ENCODE data around the gene GADL1.

Gene GADL1

DNA sequence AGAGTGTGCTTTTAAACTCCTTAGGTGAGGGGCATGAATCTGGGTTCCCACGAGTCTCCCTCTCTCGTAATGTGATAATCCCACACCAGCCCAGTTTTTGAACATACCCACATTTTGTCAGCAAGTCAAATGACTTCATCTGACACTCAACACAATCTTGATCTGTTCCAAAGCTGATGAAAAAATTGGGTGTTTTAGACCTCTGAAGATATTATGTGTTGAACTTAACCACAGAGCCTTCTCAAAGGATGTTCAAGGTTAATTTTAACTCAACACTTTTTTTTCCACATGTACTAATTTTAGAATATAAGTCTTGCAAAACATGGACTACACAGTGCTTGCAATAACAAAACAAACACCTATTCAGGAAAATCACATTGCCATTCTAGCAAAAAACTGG is 164.9 kb downstream of the GADL1 start:
- TF ChIP-seq, protein P1, sequence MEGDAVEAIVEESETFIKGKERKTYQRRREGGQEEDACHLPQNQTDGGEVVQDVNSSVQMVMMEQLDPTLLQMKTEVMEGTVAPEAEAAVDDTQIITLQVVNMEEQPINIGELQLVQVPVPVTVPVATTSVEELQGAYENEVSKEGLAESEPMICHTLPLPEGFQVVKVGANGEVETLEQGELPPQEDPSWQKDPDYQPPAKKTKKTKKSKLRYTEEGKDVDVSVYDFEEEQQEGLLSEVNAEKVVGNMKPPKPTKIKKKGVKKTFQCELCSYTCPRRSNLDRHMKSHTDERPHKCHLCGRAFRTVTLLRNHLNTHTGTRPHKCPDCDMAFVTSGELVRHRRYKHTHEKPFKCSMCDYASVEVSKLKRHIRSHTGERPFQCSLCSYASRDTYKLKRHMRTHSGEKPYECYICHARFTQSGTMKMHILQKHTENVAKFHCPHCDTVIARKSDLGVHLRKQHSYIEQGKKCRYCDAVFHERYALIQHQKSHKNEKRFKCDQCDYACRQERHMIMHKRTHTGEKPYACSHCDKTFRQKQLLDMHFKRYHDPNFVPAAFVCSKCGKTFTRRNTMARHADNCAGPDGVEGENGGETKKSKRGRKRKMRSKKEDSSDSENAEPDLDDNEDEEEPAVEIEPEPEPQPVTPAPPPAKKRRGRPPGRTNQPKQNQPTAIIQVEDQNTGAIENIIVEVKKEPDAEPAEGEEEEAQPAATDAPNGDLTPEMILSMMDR (IDR thresholded peaks at IDR 0.05; ENCODE audit: extremely low read depth, insufficient read depth, missing control alignments): no peak
- in situ Hi-C loops (cut with MboI; ENCODE audit: low pct_unique_long_range_greater_than_20kb, low sequenced_read_pairs, unreplicated experiment): no loop called here
- no peak for DNase-seq (ENCODE audit: low spot score)

DNA sequence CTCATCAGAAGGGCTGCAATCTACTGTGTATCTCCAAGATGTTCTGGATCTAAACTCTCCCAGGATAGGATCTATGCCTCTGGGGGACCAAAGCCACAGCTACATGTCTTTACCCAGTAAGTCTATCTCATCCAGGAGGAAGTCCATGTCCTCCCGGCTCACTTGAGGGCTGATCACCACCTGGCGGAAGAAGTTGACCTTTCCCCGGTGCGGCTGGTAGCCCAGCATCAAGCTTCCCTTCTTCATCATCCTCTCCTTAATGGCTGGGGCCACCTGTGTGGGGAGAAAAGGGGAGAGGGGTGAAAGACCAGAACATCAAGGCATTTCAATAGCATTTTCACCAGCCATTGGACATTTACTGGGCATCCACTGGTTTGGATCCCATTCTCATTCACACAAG is 166.3 kb downstream of the GADL1 start:
- DNase-seq (ENCODE audit: low spot score): no peak
- in situ Hi-C loops (cut with MboI; ENCODE audit: low pct_unique_long_range_greater_than_20kb, low sequenced_read_pairs, unreplicated experiment): no loop called here
- TF ChIP-seq, protein P1 (IDR thresholded peaks at IDR 0.05; ENCODE audit: extremely low read depth, insufficient read depth, missing control alignments): no peak

DNA sequence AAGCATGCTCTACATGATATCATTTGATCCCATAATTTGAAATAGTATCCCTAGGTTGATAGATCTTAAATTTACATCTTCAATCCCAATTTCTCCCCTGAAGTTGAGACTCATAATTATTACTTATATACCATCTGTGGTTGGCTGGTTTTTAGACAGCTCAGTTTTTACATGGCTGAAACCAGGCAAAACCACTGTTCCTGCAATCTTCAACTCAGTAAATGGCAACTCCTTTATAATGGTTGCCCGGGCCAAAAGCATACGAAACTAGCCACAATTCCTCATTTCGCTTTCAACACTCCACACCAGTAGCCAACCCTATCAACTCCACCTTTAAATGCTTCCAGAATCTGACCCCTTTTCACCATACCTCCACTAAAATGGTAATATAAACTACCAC is 169.6 kb downstream of the GADL1 start:
- DNase-seq (ENCODE audit: low spot score): no peak
- TF ChIP-seq, protein P1 (IDR thresholded peaks at IDR 0.05; ENCODE audit: extremely low read depth, insufficient read depth, missing control alignments): no peak
- in situ Hi-C loops (cut with MboI; ENCODE audit: low pct_unique_long_range_greater_than_20kb, low sequenced_read_pairs, unreplicated experiment): no loop called here

DNA sequence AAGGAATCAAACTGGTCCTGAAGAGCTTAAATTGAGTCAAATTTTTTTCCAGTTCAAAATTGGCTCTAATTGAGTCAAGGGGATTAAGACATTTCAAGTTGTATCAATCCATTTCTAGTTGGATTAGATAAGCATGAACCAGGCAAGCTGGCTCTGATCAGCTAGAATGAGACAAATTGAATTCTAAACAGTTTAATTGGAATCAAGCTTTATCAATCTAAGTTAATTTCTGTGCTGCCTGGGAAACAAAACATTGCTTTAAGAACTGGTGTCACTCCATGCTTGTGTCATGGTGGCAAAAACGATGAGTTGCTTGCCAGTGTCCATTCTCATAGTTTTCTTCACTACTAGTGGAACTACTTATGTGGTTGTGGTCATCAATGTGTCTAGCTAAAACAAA is 171.2 kb downstream of the GADL1 start:
- no peak for DNase-seq (ENCODE audit: low spot score)
- TF ChIP-seq, protein P1 (IDR thresholded peaks at IDR 0.05; ENCODE audit: extremely low read depth, insufficient read depth, missing control alignments): no peak
- in situ Hi-C loops (cut with MboI; ENCODE audit: low pct_unique_long_range_greater_than_20kb, low sequenced_read_pairs, unreplicated experiment): no loop called here

DNA sequence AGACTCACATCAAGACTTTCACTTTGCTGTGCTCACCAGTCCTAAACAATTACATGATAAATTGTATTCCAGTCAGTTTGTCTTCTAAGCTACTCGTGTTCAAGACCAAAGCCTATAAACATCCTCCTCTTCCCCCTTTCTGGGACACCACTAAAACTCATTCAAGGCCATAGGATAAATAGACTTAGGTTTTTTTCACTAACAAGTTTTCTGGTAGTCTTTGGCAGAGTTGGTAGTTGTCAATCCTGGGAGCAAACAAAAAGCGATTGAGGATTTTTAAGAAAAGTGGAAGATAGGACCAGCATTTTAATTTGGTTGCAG is 173.2 kb downstream of the GADL1 start:
- in situ Hi-C loops (cut with MboI; ENCODE audit: low pct_unique_long_range_greater_than_20kb, low sequenced_read_pairs, unreplicated experiment): no loop called here
- DNase-seq (ENCODE audit: low spot score): no peak
- TF ChIP-seq, protein P1 (IDR thresholded peaks at IDR 0.05; ENCODE audit: extremely low read depth, insufficient read depth, missing control alignments): no peak

DNA sequence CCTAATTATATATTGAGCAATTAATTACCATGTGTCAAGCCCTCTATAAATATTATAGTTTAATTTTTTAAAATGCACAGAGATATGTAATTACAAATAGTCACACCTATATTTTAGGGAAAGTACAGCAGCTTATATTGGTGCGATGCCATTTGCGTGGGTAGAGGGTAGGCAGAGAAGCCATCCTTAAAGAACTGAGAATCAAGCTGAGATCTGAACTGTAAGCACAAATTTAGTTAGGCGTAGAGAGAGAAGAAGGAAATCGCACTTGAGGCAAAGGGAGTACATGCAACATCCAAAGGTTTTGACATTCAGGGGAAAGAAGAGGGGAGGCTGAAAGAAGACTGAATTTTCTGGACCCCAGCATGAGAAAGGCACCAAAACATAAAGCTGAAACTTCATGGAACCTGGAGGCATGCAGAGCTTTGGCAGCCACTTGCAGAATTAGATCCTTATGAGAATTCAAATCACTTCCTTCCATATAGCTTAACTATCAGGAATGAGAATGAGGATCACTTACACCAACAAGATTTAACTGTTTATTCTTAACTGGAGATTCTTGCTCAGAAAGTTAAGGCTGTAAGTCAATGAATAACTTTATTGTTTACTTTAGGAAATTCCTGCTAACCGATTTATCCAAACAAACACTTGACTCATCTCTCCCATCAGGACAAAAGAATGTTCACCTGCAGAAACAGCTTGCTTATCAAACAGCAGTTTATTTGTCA is 173.7 kb downstream of the GADL1 start:
- in situ Hi-C loops (cut with MboI; ENCODE audit: low pct_unique_long_range_greater_than_20kb, low sequenced_read_pairs, unreplicated experiment): no loop called here
- TF ChIP-seq, protein P1 (IDR thresholded peaks at IDR 0.05; ENCODE audit: extremely low read depth, insufficient read depth, missing control alignments): no peak
- no peak for DNase-seq (ENCODE audit: low spot score)
